Activated CD4-positive, alpha-beta T cell treated with anti-CD3 and anti-CD28 coated beads, Interleukin-2, amount 50 U/mL, for 48 hours (primary cell): Measurements from ENCODE around the gene CKB.
"Not testable (repeated sequence)": the region's sequence is repeated elsewhere in the genome, so short reads cannot be mapped to it uniquely, and the experiment has no call there.

Source experiments
- DNase-seq, 2 experiments: peaks; one replicate each; pipeline ENCODE4 v3.0.0-alpha.2; 2020

CKB gene

DNA sequence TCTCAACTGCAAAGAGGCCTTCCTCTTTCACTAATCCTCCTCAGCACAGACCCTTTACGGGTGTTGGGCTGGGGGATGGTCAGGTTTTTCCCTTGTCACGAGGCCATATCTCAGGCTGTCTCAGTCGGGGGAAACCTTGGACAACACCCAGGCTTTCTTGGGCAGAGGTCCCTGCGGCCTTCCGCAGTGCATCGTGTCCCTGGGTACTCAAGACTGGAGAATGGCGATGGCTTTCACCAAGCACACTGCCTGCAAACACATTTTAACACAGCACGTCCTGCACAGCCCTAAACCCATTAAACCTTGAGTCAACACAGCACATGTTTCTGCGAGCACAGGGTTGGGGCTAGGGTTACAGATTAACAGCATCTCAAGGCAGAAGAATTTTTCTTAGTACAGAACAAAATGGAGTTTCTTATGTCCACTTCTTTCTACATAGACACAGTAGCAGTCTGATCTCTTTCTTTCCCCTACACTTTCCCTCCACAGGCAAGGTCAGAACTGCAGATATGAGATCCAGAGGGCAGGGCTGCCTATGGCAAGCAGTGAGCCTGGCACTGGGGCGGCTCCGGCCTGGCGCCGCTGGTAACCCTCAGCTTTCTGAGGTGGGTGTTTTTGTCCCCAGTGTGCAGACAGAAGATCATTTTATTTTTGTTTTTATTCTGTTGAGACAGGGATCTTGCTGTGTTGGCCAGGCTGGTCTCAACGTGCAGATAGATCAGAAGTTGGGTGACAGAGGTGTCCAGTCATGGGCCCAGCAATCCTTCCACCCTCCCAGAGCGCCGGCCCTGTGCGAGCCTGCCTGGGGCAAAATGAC is 3.0 kb upstream of the CKB start:
- not testable (repeated sequence) for DNase-seq

- no peak for DNase-seq
Measured at GRCh38 chr14:103524002-103524935, 1.6 kb upstream of the CKB start.

DNA sequence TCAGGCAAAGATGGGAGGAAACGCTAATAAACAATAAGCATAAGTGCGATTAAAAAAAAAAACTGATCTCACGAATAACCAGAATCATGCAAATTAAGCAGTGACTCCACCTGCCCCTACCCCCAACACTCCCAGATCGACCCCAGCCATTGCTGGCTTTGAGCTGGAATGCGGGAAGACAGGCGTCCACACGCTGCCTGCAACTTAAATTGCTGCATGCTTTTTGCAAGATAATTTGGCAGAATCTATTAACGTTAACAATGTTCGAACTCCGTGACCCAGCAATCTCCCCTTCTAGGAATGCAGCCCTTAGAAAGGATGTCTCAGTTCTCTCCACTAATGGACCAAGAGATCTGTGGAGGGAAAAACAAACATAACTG is 935 bp upstream of the CKB start:
- DNase-seq, result no peak

DNA sequence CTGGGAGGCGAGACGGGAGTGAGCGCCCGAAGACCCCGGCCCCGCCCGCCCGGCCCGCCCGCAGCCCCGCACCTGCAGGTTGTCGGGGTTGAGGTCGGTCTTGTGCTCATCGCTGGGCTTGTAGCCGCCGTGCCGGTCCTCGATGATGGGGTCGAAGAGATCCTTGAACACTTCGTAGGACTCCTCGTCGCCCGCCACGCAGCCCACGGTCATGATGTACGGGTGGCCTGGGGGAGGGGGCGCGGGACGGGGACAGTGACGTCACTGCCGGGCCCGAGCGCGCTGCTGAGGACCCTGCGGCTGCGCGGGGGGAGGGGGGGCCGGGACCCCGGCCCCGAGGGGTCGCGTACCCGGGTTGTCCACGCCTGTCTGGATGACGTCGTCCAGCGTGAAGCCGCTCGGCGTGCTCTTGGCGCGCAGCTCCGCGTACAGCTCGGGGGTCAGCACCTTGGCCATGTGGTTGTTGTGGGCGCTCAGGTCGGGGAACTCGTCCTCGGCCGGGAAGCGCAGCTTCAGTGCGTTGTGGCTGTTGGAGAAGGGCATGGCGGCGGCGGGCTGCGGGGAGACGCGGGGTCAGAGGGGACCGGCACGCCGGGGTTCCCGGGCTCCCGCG is 573 bp downstream of the CKB start:
- no peak for DNase-seq

GRCh38 chr14:103521438-103521950 is 1.1 kb downstream of the CKB start:
- DNase-seq, result no peak

- peak; percentile 57 to 62 for DNase-seq
Measured at GRCh38 chr14:103520657-103521437, 1.8 kb downstream of the CKB start.

GRCh38 chr14:103520269-103520656 is 2.4 kb downstream of the CKB start:
- DNase-seq, result no peak

DNA sequence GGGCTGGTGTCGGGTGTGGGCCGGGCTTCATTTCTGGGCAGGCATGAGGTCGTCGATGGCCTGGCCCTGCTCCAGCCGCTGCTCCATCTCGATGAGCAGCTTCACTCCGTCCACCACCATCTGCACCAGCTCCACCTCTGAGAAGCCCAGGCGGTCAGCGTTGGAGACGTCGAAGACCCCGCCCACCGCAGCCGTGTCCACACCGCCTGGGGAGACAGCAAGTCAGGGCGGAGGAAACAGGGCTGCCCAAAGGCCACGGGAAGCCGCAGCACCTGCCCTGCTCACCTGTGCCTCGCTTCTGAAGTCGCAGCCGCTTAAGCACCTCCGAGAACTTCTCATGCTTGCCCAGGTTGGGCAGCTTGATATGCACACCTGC is 2.8 kb downstream of the CKB start:
- DNase-seq, result no peak

DNA sequence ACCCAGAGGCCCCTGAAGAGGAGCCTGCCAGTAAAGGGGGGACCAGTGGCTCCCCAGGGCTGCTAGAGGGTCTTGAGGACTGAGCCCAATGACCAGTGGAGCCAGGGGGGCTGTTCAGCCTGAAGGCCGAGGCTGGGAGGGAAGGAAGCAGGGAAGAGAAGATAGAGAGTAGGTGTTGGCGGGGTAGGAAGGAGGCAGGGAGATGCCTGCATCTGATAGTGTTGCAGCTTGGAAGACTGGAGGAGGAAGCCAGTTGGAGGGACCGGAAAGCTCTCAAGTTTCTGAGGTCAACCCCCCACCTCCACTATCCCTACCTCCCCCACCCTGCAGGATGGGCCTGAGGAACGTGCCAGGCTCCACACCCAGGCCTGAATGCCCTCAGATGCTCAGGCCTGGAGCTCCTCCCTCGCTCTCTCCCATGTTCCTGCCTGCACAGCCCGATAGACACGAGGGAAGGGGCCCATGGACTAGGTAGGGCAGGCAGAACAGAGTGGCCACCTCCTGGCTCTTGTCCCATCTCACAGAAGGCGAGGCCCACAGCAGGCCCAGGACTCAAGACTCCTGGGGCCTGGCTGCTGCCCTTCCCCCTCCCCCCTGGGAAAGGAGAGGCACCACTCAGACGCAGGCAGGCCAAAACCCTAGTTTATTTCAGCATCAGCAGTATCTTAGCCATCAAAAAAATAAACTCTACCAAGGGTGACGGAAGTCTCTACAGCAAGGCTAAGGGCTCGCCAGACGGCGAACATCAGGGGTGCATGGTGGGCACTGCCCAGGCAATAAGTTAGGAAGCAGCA is 3.4 kb downstream of the CKB start:
- DNase-seq, result no peak

DNA sequence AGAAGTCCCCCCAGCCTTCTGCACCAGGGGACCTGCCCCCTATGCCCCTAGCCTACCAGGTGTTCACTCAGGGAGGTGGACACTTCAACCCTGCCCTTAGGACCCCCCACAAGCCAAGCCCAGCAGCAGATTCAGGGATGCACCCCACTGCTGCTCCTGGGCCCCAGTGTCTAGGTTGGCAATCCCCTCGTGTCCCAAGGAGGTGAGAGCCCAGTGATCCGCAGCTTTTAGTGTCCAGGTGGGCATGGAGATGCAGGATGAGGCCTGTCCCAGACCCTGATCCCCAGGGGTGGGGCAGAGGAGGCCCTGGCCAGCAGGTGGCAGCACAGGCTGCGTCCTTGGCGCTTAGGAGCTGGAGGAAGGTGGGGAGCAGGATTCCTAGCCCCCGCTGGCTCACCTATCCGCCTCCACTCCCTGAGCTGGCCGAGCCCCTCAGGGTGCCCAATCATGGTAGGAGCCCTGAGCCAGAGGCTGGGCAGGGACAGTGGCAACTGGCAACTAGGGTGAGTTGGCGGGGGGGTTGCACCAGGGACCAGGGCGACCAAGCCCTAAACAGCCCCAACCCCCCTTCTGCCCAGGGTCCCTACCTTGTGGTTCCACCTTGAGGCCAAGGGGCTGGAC is 4.1 kb downstream of the CKB start:
- DNase-seq, result peak; percentile 71 to 72

DNA sequence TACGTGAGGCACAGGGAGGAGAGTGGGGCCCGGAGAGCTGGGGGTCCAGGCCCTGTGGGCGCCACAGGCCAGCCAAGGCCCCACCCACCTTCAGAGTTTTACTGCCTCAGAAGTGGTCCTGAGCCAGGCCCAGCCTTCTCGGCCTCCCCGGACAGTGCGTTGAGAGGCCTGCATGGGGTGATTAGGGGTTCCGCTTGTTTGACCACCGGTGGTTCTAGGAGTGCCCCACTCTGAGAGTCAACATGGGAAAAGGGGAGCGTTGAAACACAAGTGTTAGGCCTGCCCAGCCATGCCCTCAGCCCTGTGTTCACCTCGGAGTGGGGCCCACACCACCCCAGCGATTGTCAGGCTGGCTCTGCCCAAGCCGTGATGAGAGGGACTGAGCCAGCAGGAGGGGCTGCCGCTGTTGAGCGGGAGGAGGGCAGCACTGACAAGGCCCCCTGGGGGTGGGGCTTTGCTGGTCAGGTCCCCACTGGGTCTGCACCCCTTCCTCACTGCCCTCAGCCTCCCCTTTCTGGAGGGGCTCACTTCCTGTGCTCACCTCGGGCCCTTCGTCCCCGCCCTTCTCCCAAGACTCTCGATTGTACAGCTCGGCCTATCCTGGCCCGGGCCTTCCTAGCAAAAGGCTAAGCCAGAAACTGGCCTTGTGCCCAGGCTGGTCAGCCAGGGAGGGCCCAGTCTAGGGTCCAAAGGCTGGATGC is 4.8 kb downstream of the CKB start:
- DNase-seq, result no peak

DNA sequence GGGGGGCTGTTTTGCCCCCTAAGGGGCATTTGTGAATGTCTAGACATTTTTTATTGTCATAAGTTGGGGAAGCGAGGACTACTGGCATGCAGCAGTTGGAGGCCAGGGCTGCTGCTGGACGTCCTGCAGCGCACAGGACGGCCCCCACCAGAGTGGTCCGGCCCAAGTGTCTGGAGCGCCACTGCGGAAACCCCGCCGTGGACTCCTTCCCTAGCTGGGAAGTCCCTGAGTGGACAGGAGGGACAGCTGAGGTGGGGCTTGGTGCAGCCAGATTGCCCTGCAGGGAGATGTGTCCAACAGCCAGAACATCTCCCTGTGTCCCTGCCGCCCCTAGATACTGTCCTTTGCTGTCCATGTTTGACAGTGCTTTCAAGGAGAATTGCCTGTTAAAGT is 5.5 kb downstream of the CKB start:
- DNase-seq, result no peak

- DNase-seq, result no peak
Measured at GRCh38 chr14:103516426-103517173, 6.0 kb downstream of the CKB start.

- DNase-seq, result no peak
Measured at GRCh38 chr14:103514596-103515421, 7.8 kb downstream of the CKB start.

DNA sequence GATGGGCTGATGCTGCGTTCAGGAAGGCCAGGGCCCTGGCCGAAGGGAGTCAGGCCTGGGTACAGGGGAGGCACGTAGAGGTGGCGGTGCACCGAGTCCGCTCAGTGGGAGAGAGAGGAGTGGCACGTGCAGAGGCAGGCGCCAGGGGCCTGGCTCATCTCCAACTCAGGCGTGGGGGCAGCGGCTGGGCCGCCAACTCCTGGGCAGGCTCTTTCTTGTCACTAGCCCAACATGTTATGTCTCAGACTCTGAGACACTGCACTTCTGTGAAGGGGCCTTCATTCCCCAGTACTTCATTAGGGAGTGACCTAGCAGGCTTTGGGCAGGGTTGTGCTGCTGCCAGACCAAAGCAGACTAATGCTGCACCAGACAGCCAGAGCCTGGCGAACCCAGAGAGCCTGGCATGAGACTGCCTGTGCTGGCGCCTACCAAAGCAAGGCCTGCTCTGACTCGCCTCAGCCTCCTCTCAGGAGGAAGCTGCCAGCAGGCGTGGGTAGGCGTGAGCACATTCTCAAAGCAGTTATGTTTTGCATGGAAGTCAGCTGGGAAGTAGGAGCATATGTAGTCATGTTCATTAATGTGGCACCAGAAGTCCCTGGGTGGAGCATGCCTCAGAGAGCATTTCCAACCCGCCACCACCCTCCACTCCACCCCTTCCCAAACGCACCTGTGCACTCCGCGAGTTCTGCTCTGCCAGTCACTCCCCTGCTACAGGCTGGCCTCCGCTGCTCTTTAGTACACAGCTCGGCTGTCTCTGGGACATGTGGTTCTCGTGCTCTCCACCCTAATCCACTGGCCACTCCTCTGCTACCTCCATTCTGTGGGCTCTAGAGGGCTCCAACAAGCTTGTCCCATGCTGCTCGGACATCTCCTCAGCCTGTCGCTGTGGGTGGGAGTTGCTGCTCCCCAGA is 9.7 kb downstream of the CKB start:
- DNase-seq, result no peak

- DNase-seq, result not testable (repeated sequence)
Measured at GRCh38 chr14:103512180-103512579, 10.4 kb downstream of the CKB start.
